WTC11 (cell line): ENCODE measurements around the gene CCHCR1.

Experiments used
- ATF2 ChIP-seq: sonication (generic); formaldehyde crosslinking; IDR thresholded peaks from 2 replicates; pipeline ENCODE4 v1.8.1; 2022; ENCODE audit warnings: low read depth, missing genetic modification reagents, borderline replicate concordance
- CTCF ChIP-seq: fragments of 200-600 bp; IDR thresholded peaks from 2 replicates; pipeline ENCODE4 v1.8.0; 2022; ENCODE audit warnings: antibody characterized with exemption
- FOXJ3 ChIP-seq: sonication (generic); formaldehyde crosslinking; IDR thresholded peaks from 2 replicates; pipeline ENCODE4 v1.9.0; 2021; ENCODE audit warnings: missing genetic modification reagents, mild to moderate bottlenecking, borderline replicate concordance
- MXD4 ChIP-seq: fragments of 250-450 bp; sonication (Bioruptor Pico); IDR thresholded peaks from 2 replicates; pipeline ENCODE4 v1.8.0; 2021; ENCODE audit warnings: mild to moderate bottlenecking, moderate library complexity, borderline replicate concordance
- NR1H2 ChIP-seq: sonication (generic); formaldehyde crosslinking; IDR thresholded peaks from 2 replicates; pipeline ENCODE4 v1.9.0; 2021; ENCODE audit warnings: mild to moderate bottlenecking, moderate library complexity, missing genetic modification reagents
- TEAD4 ChIP-seq: sonication (generic); formaldehyde crosslinking; IDR thresholded peaks from 2 replicates; pipeline ENCODE4 v1.8.0; 2022; ENCODE audit warnings: mild to moderate bottlenecking, missing genetic modification reagents
- ZBTB21 ChIP-seq: sonication (generic); formaldehyde crosslinking; IDR thresholded peaks from 2 replicates; pipeline ENCODE4 v1.8.1; 2023; ENCODE audit warnings: mild to moderate bottlenecking, missing genetic modification reagents, borderline replicate concordance
- ZNF512 ChIP-seq: sonication (generic); formaldehyde crosslinking; IDR thresholded peaks from 2 replicates; pipeline ENCODE4 v1.8.1; 2022; ENCODE audit warnings: missing genetic modification reagents, borderline replicate concordance

DNA sequence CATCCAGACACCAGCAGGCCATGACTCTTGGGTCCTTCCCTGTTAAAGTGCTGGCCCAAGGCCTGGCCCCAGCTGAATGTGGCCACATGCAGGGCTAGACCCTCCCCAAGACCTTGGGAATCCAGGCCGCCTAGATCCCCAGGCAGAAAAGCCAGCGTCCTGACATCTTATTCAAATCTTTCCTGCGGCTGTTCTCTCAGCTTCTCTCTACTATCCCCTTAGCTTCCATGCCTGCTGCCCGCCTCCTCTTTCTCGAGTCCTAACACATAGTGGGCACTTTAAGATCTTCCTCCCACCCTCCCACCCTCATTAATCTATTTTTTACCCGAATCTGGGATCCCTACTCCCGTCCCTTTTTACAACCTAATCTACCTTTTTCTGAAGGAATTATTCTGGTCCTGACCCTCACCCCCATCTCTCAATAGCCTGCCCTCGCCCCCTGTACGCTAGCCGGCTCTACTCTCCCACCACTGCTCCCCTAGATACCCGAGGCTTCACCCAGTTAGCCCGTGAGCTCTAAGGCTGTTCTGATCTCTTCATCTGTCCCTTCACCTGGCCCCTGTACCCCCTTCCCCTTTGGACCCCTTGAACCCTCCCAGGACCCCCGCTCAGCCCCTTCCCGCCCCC lies at the start of gene CCHCR1:
- TF ChIP-seq NR1H2 (CRISPR knock-in tag) = no peak
- TF ChIP-seq MXD4 = no peak
- TF ChIP-seq CTCF = no peak
- no peak for TF ChIP-seq ATF2 (CRISPR knock-in tag)
- no peak for TF ChIP-seq ZNF512 (CRISPR knock-in tag)
- no peak for TF ChIP-seq ZBTB21 (CRISPR knock-in tag)
- no peak for TF ChIP-seq TEAD4
- TF ChIP-seq FOXJ3 = no peak
